ENCODE results near the gene MTMR12.

Gene MTMR12

GRCh38 chr5:32279223-32279622, 33.5 kb downstream of the MTMR12 start:
- no peak overlapping the region for H3K4me2 ChIP-seq (ENCODE audit: insufficient read depth, low read length)
- H2AFZ ChIP-seq (ENCODE audit: low read depth, low read length) = no peak overlapping the region
- DNase-seq (no peak), ATAC-seq (ENCODE audit: insufficient read depth, low read depth) (no peak)
- H3K79me2 ChIP-seq (ENCODE audit: insufficient read depth, low read length) = peaks cover 12% of the 10 kb centered on the region; the same call in 1 of the 2 replicates
- H3K4me3 ChIP-seq (ENCODE audit: low read depth in 1 of 2, low read length in 2 of 2) = no peak overlapping the region
- peaks cover 18% of the 10 kb centered on the region for H3K36me3 ChIP-seq (ENCODE audit: insufficient read depth, low read length)
- H4K20me1 ChIP-seq (ENCODE audit: insufficient read depth, low read length) = peaks cover 4% of the 10 kb centered on the region; the same call in 1 of the 2 replicates
- H3K27ac ChIP-seq (ENCODE audit: low read length) = no peak overlapping the region
- no peaks in the 10 kb centered on the region for H3K27me3 ChIP-seq (ENCODE audit: insufficient read depth, low read length, poor library complexity)
- no peaks in the 10 kb centered on the region for H3K9me3 ChIP-seq (ENCODE audit: insufficient read depth, low read length, severe bottlenecking)
- TF ChIP-seq CTCF (IDR thresholded peaks at IDR 0.05; ENCODE audit: borderline replicate concordance, extremely low read depth, low read length, poor library complexity, severe bottlenecking) (no peak), EZH2 (IDR thresholded peaks at IDR 0.05; ENCODE audit: borderline replicate concordance, low read depth, low read length, severe bottlenecking) (no peak)
- no peaks in the 10 kb centered on the region for H3K4me1 ChIP-seq (ENCODE audit: insufficient read depth, low read length)
- H3K9ac ChIP-seq (ENCODE audit: low read depth, low read length) = no peak overlapping the region

GRCh38 chr5:32278406-32278805, 34.3 kb downstream of the MTMR12 start:
- Histone ChIP-seq H3K79me2 (ENCODE audit: insufficient read depth, low read length) (peaks cover 9% of the 10 kb centered on the region; the same call in 1 of the 2 replicates), H3K27ac (ENCODE audit: low read length) (no peak overlapping the region), H3K9ac (ENCODE audit: low read depth, low read length) (no peak overlapping the region), H2AFZ (ENCODE audit: low read depth, low read length) (no peak overlapping the region), H3K9me3 (ENCODE audit: insufficient read depth, low read length, severe bottlenecking) (no peaks in the 10 kb centered on the region), H3K4me1 (ENCODE audit: insufficient read depth, low read length) (no peaks in the 10 kb centered on the region), H3K36me3 (ENCODE audit: insufficient read depth, low read length) (peaks cover 26% of the 10 kb centered on the region), H4K20me1 (ENCODE audit: insufficient read depth, low read length) (no peaks in the 10 kb centered on the region), H3K4me2 (ENCODE audit: insufficient read depth, low read length) (no peak overlapping the region), H3K4me3 (ENCODE audit: low read depth in 1 of 2, low read length in 2 of 2) (no peak overlapping the region), H3K27me3 (ENCODE audit: insufficient read depth, low read length, poor library complexity) (no peaks in the 10 kb centered on the region)
- DNase-seq = no peak
- no peak for TF ChIP-seq CTCF (IDR thresholded peaks at IDR 0.05; ENCODE audit: borderline replicate concordance, extremely low read depth, low read length, poor library complexity, severe bottlenecking)
- TF ChIP-seq EZH2 (IDR thresholded peaks at IDR 0.05; ENCODE audit: borderline replicate concordance, low read depth, low read length, severe bottlenecking) = no peak
- peak; percentile 52; the same call in 1 of the 3 replicates for ATAC-seq (ENCODE audit: insufficient read depth, low read depth)

GRCh38 chr5:32277798-32278197, 34.9 kb downstream of the MTMR12 start:
- Histone ChIP-seq H2AFZ (ENCODE audit: low read depth, low read length) (no peak overlapping the region), H4K20me1 (ENCODE audit: insufficient read depth, low read length) (no peaks in the 10 kb centered on the region), H3K9me3 (ENCODE audit: insufficient read depth, low read length, severe bottlenecking) (no peaks in the 10 kb centered on the region), H3K27ac (ENCODE audit: low read length) (no peak overlapping the region), H3K27me3 (ENCODE audit: insufficient read depth, low read length, poor library complexity) (no peaks in the 10 kb centered on the region), H3K36me3 (ENCODE audit: insufficient read depth, low read length) (peaks cover 32% of the 10 kb centered on the region), H3K4me1 (ENCODE audit: insufficient read depth, low read length) (no peaks in the 10 kb centered on the region), H3K4me3 (ENCODE audit: low read depth in 1 of 2, low read length in 2 of 2) (no peak overlapping the region), H3K4me2 (ENCODE audit: insufficient read depth, low read length) (no peak overlapping the region), H3K79me2 (ENCODE audit: insufficient read depth, low read length) (peaks cover 7% of the 10 kb centered on the region; the same call in 1 of the 2 replicates), H3K9ac (ENCODE audit: low read depth, low read length) (no peak overlapping the region)
- TF ChIP-seq CTCF (IDR thresholded peaks at IDR 0.05; ENCODE audit: borderline replicate concordance, extremely low read depth, low read length, poor library complexity, severe bottlenecking) (no peak), EZH2 (IDR thresholded peaks at IDR 0.05; ENCODE audit: borderline replicate concordance, low read depth, low read length, severe bottlenecking) (no peak)
- ATAC-seq (ENCODE audit: insufficient read depth, low read depth) (no peak), DNase-seq (no peak)
